NCI-H1417 treated with DMSO at 0.1 percent for 48 hours (cell line): Measurements from ENCODE around the gene LYG1.
"Not testable (repeated sequence)": the region's sequence is repeated elsewhere in the genome, so short reads cannot be mapped to it uniquely, and the experiment has no call there.

Experiments
- DNase-seq: peaks from one replicate; lab custom pipeline; 2025; lab: John Stamatoyannopoulos, UW

LYG1 gene

DNA sequence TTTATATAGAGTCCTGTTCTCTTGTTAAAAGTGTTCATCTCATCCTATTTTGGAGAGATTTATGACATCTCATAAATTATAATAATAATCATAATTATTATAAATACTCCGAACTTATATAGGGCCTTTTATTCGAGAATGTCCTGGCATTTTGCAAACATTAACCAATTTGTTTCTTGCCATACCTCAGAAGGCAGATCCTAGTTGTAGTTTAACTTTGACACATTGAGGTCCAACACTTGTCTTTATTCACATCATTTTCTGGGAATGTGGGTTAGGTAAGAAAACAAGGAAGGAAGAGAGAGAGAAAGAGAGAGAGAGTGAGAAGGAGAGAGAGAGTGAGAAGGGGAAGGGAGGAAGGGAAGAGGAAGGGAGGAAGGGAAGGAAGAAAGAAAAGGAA lies at the start of gene LYG1:
LYG1 (minus strand) TSS at position 101 of the 400 bp plus-strand sequence. CDS start 5,527 bp downstream, outside the sequence.
- not testable (repeated sequence) for DNase-seq

- DNase-seq: no peak
These were observed 49.2 kb upstream of the LYG1 start for GRCh38 chr2:99350194-99350593.

DNA sequence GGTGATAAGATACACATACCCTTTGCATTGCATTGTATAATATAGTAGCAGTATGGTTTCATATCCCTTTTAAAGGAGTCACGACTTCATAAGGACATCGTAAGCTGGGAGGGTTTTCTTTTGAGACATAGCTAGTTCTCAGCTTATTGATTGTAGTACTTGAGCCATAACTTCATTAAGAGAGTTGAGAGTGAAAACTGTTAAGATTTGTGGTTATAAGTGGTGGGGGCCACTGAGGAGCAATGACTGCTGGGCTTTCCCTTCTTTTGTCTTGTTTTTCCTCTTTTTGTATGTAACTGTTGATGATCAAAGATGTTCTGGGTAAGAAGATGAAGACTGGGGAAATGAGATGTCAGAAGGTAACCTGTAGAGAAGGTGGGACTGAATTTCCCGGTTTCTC lies 47.2 kb upstream of the LYG1 start:
- no peak for DNase-seq

- no peak for DNase-seq
These were observed 45.2 kb upstream of the LYG1 start for GRCh38 chr2:99346218-99346617.

DNA sequence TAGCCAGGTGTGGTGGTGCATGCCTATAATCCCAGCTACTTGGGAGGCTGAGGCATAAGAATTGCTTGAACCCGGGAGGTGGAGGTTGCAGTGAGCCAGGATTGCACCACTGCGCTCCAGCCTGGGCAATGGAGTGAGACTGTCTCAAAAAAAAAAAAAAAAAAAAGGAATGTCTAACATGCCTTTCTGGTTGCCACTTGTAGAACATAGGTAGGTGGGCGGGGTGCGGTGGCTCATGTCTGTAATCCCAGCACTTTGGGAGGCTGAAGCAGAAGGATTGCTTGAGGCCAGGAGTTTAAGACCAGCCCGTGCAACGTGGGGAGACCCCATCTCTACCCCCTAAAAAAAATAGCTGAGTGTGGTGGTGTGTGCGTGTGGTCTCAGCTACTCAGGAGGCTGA lies 44.4 kb upstream of the LYG1 start:
- not testable (repeated sequence) for DNase-seq

DNA sequence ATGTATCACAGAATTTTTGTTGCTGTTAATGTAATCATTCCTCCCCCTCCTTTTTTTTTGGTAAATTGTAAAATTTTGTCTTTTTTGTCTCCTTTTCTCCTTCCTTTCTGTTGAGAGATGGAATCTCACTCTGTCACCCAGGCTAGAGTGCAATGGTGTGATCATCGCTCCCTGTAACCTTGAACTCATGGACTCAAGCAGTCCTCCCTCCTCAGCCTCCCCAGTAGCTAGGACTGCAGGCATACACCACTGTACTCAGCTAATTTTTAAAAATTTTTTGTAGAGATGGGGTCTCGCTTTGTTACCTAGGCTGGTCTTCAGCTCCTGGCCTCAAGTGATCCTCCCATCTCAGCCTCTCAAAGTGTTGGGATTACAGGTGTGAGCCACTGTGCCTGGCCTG lies 41.5 kb upstream of the LYG1 start:
- no peak for DNase-seq

DNA sequence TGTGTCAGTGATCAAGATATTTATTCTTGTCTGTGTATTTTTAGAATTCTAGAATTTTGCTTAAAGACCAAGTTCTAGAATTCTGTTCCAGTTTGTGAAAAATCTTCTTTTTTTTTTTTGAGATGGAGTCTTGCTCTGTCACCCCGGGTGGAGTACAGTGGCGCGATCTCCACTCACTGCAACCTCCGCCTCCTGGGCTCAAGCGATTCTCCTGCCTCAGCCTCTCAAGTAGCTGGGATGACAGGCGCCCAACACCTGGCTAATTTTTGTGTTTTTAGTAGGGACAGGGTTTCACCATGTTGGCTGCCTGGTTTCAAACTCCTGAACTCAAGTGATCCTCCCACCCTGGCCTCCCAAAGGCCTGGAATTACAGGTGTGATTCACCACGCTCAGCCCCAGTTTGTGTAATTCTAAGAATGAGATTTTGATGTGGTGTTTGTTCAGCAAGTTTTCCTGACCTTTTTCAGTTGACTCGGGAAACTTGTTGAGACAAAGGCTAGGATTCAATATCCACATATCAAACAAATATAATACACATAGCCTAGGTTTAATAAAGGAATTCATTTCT lies 39.8 kb upstream of the LYG1 start:
- DNase-seq: no peak

GRCh38 chr2:99338029-99338585 lies 37.1 kb upstream of the LYG1 start:
- no peak for DNase-seq

GRCh38 chr2:99337113-99338028 lies 36.4 kb upstream of the LYG1 start, which contains the start of gene EIF5B:
Gene EIF5B, plus strand, starts transcription at chr2:99337389. Its CDS starts 166 bp downstream, at chr2:99337555.
- peak; percentile 67 for DNase-seq

DNA sequence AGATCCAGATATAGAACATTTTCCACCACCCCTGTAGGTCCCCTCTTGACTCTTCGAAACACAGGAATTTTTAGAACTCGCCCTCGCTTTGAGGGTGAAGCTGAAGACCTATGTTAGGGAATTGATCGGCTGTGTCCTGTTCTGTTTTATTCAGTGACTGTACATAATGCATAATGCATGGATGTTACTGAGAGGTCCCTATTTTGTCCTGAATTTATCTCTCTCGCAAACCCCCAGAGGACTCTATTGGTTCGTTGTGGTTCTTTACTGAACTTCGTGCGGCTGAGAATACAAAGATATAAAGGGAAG lies 35.8 kb upstream of the LYG1 start:
- DNase-seq: no peak

- peak; percentile 87 for DNase-seq
These were observed 35.2 kb upstream of the LYG1 start, which contains the start of gene TXNDC9 for GRCh38 chr2:99335911-99336803. Gene TXNDC9, minus strand, starts transcription at chr2:99336333. Its CDS starts 3,123 bp downstream, at chr2:99333210.

DNA sequence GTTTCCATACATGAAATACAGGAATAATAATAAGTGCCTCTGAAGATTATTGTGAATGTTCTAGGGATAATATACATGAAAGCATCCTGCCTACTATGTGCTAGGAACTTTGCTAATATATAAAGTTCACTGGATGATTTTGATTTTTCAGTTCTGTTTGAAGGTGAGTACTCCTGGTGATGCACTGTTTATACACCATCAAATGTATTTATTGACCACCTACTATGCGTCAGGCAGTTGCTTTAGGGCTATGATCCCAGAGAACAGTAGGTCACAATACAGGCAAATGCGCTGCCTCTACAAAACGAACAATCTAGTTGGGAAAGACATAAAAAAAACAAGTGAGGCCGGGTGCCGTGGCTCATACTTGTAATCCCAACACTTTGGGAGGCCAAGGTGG lies 24.4 kb upstream of the LYG1 start:
- DNase-seq: no peak

GRCh38 chr2:99317873-99318200 lies 16.8 kb upstream of the LYG1 start:
- DNase-seq: not testable (repeated sequence)

- no peak for DNase-seq
These were observed 16.3 kb upstream of the LYG1 start for GRCh38 chr2:99317161-99317872.

DNA sequence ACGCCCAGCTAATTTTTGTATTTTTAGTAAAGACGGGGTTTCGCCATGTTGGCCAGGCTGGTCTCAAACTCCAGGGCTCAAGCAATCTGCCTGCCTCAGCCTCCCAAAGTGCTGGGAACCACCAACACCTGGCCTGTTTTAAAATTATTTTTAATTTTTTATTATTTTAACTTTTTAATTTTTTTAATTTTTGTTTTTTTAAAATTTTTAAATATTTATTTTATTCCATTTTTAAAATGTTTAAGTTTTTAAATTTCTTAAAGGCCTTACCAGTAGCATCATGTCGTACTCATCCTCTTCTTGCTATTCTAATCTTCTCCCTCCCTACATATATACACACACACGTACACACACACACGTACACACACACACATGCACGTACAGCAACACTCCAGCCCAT lies 1.4 kb downstream of the LYG1 start:
- DNase-seq: no peak

DNA sequence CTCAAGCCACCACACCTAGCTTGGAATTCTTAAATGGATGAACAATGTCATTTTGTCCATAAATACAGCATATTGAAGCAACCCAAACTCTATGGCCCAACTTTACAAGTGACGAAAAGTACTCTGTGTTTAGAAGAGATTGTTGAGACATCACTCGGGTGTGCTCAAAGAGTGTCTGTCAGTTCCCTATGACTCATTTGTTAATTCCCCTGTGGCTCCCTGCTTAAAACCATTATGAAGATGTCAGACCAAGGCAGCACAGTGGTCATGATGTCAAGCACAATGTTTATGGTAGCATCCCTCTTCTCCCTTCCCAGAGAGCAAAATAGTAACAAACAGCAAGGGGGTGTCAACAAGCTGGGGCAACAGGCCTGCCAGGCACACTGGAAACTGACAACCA lies 3.0 kb downstream of the LYG1 start:
- no peak for DNase-seq

GRCh38 chr2:99285526-99285925 lies 15.5 kb downstream of the LYG1 start:
- no peak for DNase-seq

DNA sequence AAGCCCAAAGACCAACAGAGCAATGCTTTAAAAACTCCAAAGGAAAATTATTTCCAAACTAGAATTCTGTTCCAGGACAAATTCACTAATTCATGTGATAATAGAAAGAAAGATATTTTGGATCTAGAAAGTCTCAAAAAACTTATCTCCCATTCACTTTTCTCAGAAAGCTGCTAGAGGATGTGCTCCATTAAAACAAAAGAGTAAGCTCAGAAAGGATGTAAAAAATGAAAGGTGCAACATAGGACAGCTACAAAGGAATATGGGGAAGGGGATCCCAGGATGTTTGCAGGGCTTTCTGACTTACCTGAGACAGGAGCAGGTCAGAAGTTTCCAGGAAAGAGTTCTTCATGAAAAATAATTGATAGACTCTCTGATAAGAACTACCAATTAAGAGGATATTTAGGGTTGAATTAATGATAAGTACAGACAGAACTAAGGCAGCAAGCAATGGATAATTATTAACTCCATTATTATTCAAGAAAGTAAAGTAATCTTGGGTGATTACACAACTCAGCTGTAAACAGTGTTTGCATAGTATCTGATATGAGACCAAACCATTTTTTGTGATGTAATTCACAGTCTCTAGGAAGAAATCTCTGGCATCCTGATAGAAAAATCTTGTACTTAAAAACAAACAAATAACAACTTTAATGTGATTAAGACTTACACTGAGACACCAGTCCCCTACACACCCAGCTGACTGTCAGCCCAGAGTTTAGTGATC lies 20.9 kb downstream of the LYG1 start:
- DNase-seq: no peak

GRCh38 chr2:99278793-99279291 lies 22.2 kb downstream of the LYG1 start:
- DNase-seq: no peak

DNA sequence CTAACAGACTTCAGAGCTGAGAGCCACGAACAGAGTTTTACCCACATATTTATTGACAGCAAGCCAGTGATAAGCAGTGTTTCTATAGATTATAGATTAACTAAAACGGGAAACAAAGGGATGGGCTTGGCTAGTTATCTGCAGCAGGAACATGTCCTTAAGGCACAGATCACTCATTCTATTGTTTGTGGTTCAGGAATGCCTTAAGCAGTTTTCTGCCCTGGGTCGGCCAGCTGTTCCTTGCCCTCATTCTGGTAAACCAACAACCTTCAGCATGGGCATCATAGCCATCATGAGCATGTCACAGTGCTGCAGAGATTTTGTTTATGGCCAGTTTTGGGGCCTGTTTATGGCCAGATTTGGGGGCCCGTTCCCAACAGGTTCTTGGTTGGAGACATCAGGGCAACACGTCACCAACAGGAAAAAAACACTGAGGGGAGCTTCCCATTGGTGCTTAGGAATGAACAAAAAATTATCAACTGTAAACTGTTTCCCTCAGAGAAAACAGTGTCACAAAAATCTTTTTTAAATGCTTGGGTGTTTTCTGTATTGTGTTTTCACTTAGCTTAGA lies 22.7 kb downstream of the LYG1 start:
- DNase-seq: not testable (repeated sequence)
